Lower lobe of right lung (tissue), 2 donors: ENCODE measurements around the gene DDX25. TPM values are rescaled to one million over a fixed set of nuclear protein-coding genes. Genes with fewer than 3 reads are reported as not detected.

Experiments
- ATAC-seq, 2 donors: fragments of 200-7000 bp; cut with Tn5 transposase; one replicate each; pipeline ENCODE4 v1.9.1; 2020 to 2022; ENCODE audit warnings: mild to moderate bottlenecking in 2 of 2, moderate library complexity in 2 of 2
- DNase-seq: peaks from one replicate; pipeline ENCODE4 v3.0.0-alpha.2; 2020
- H3K27ac ChIP-seq: fragments of 200-600 bp; one replicate; pipeline ENCODE4 v1.8.0; 2022
- H3K27me3 ChIP-seq: fragments of 200-600 bp; one replicate; pipeline ENCODE4 v1.8.0; 2022; ENCODE audit warnings: low read depth
- H3K36me3 ChIP-seq: fragments of 200-600 bp; one replicate; pipeline ENCODE4 v1.8.0; 2022; ENCODE audit warnings: mild to moderate bottlenecking
- H3K4me1 ChIP-seq: fragments of 200-600 bp; one replicate; pipeline ENCODE4 v1.8.0; 2022
- H3K4me3 ChIP-seq: fragments of 200-600 bp; one replicate; pipeline ENCODE4 v1.8.0; 2022; ENCODE audit warnings: mild to moderate bottlenecking
- H3K9me3 ChIP-seq: fragments of 200-600 bp; one replicate; pipeline ENCODE4 v1.8.0; 2022
- CTCF ChIP-seq: fragments of 200-600 bp; IDR thresholded peaks from one replicate; pipeline ENCODE4 v1.8.0; 2022; ENCODE audit warnings: antibody characterized with exemption, mild to moderate bottlenecking
- intact Hi-C: fragments of 100-400 bp; cut with DNase I; formaldehyde crosslinking; loops from one replicate; pipeline ENCODE4 v1.11.0; 2022
- total RNA-seq: library from RNA; stranded (reverse); fragmentation: NEBNext Ultra II Directional; extraction: Animal tissue kit (Norgen Biotek cat#: 25700); gene quantifications from one replicate; pipeline ENCODE4 v1.2.1, GENCODE V29; 2021
- donor health status: DM: no; HTN: yes; CAD: no; lungs with severe emphysema.

DDX25 gene
- total RNA-seq, 1 donor from 2014 or later = not detected

- H3K27me3 ChIP-seq = peaks cover 3% of the 10 kb centered on the region
- TF ChIP-seq CTCF = no peak
- intact Hi-C loops = no loop called here
- H3K36me3 ChIP-seq = no peaks in the 10 kb centered on the region
- no peaks in the 10 kb centered on the region for H3K4me1 ChIP-seq
- no peak overlapping the region for H3K4me3 ChIP-seq
- H3K9me3 ChIP-seq = no peaks in the 10 kb centered on the region
- ATAC-seq (no peak), DNase-seq (no peak)
- no peak overlapping the region for H3K27ac ChIP-seq
These were observed 42.6 kb downstream of the DDX25 start for GRCh38 chr11:125946712-125947418.

GRCh38 chr11:125947419-125948277, 43.3 kb downstream of the DDX25 start:
- intact Hi-C loops = no loop called here
- TF ChIP-seq CTCF = no peak
- no peak for ATAC-seq
- Histone ChIP-seq H3K4me3 (no peak overlapping the region), H3K9me3 (no peaks in the 10 kb centered on the region), H3K27ac (no peak overlapping the region), H3K36me3 (no peaks in the 10 kb centered on the region), H3K4me1 (no peaks in the 10 kb centered on the region), H3K27me3 (peaks cover 3% of the 10 kb centered on the region)
- no peak for DNase-seq

GRCh38 chr11:125948278-125949051, 44.2 kb downstream of the DDX25 start:
- Histone ChIP-seq H3K4me1 (no peaks in the 10 kb centered on the region), H3K27me3 (no peaks in the 10 kb centered on the region), H3K27ac (no peak overlapping the region), H3K9me3 (no peaks in the 10 kb centered on the region), H3K36me3 (no peaks in the 10 kb centered on the region), H3K4me3 (no peak overlapping the region)
- intact Hi-C loops = no loop called here
- no peak for TF ChIP-seq CTCF
- no peak for ATAC-seq
- DNase-seq = no peak

- no peak for ATAC-seq
These were observed 45.2 kb downstream of the DDX25 start for GRCh38 chr11:125949271-125950177.

More at GRCh38 chr11:125949271-125950177, 45.2 kb downstream of the DDX25 start:
- intact Hi-C loops = no loop called here
- Histone ChIP-seq H3K4me1 (no peaks in the 10 kb centered on the region), H3K27ac (no peak overlapping the region), H3K4me3 (no peak overlapping the region), H3K9me3 (no peaks in the 10 kb centered on the region), H3K36me3 (no peaks in the 10 kb centered on the region), H3K27me3 (no peaks in the 10 kb centered on the region)
- DNase-seq = no peak
- TF ChIP-seq CTCF = no peak
